Sigmoid colon (tissue), 7 donors: Measurements from ENCODE around the gene APCDD1. TPM values are rescaled to one million over a fixed set of nuclear protein-coding genes. Genes with fewer than 3 reads are reported as not detected.

Experiments
- DNase-seq: peaks from one replicate; pipeline ENCODE4 v3.0.0-alpha.2; 2019
- H3K27ac ChIP-seq, 4 donors: fragments of 200-600 bp; sonication (generic); one replicate each; pipeline ENCODE4 v1.5.1; 2016 to 2019; ENCODE audit warnings: mild to moderate bottlenecking in 1 of 4
- H3K27me3 ChIP-seq, 3 donors: fragments of 200-600 bp; sonication (generic); one replicate each; pipeline ENCODE4 v1.5.1; 2019; ENCODE audit warnings: mild to moderate bottlenecking in 1 of 3
- H3K36me3 ChIP-seq, 4 donors: fragments of 200-600 bp; sonication (generic); one replicate each; pipeline ENCODE4 v1.5.1; 2016 to 2019
- H3K4me1 ChIP-seq, 4 donors: fragments of 200-600 bp; sonication (generic); one replicate each; pipeline ENCODE4 v1.5.1; 2017 to 2019
- H3K4me3 ChIP-seq, 4 donors: fragments of 200-600 bp; sonication (generic); one replicate each; pipeline ENCODE4 v1.5.1; 2017 to 2019; ENCODE audit warnings: mild to moderate bottlenecking in 2 of 4, moderate library complexity in 1 of 4
- H3K9me3 ChIP-seq, 4 donors: fragments of 200-600 bp in 3 of 4; sonication (generic) in 3 of 4; one replicate each; pipeline versions ENCODE4 v1.5.1 to v1.6.1; 2013 to 2019
- EP300 ChIP-seq, 4 donors: sonication (generic); formaldehyde crosslinking; IDR thresholded peaks; one replicate each; pipeline ENCODE4 v1.6.1; 2017; ENCODE audit warnings: antibody characterized with exemption in 4 of 4
- POLR2A ChIP-seq, 2 donors: fragments of 450-650 bp; IDR thresholded peaks; one replicate each; pipeline ENCODE4 v1.6.1; 2016; ENCODE audit warnings: antibody characterized with exemption in 2 of 2, mild to moderate bottlenecking in 2 of 2, moderate library complexity in 2 of 2
- POLR2AphosphoS5 ChIP-seq, 4 donors: sonication (generic); formaldehyde crosslinking; IDR thresholded peaks; one replicate each; pipeline ENCODE4 v1.6.1; 2017; ENCODE audit warnings: antibody characterized with exemption in 4 of 4
- WGBS, 2 donors: extraction: QIAGEN DNeasy Blood & Tissue Kit; methylation state at CpG; one replicate each; pipeline ENCODE4 v1.1.7; 2013; 5-methylcytosine and 5-hydroxymethylcytosine counted together
- intact Hi-C: fragments of 100-400 bp; cut with DNase I; formaldehyde crosslinking; loops from one replicate; pipeline ENCODE4 v1.15.1; 2023
- polyA plus RNA-seq, 3 donors: library from polyadenylated mRNA; stranded (reverse); fragments of 200-250 nt; gene quantifications; one replicate each; pipeline ENCODE4 v1.2.3, GENCODE V29; 2013
- total RNA-seq, 4 donors: library from RNA; depleted of rRNA; stranded (reverse); fragments of >200 nt; gene quantifications; one replicate each; pipeline ENCODE4 v1.1.0, GENCODE V29; 2016
- TF ChIP-seq, protein P1 (sequence below), 4 experiments: fragments of 450-650 bp in 3 of 4; fragments of 200-600 bp in 1 of 4; IDR thresholded peaks; one replicate each; pipeline ENCODE4 v1.5.1; 2016 to 2019; ENCODE audit warnings: antibody characterized with exemption in 4 of 4, mild to moderate bottlenecking in 3 of 4, moderate library complexity in 2 of 4
- donor health status: healthy with polysubstance abuse.
- donor health status: Bipolar disorder and iron deficiency.
- donor health status: healthy.

The APCDD1 gene
- total and polyA plus RNA-seq, 7 donors = 2.8 to 42.1 (median 12.9) TPM

DNA sequence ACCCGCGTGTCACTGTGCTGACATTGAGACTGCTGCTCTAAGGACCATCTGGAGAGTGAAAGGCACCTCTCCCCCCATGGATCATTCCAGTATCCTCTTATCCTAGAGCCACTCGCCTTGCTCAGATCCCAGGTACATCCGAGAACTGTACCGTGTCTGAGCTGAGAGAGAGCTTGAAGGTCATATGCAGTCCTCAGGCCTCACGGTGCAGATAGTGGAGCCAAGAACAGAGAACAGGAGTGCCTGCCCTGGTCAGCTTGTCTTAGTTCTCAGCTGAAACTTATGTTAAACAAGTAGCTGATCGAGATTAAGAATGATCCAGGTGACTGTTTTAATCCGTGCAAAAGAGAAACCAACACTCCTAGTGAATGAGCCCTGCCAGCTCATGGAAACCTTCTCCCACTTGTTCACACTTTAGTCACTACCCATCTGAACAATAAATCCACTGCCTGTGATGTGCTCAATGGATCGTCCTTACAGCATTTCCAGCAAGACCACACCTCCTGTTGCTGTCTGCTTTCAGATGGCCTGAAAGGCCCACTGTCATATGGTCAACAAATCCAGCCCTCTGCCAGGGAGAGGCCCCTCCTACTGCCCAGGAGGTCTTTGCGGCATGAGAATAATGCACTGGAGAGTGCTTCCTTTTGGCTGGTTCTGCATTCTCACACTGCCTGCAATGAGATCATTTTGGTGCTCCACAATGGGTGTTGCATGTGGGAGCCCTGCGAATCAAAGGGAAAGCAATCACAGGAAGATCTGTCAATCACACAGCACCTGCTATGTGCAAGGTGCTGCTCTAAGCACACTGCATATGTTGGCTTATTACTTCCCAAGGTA, 43.7 kb upstream of the APCDD1 start:
- TF ChIP-seq, protein P1, sequence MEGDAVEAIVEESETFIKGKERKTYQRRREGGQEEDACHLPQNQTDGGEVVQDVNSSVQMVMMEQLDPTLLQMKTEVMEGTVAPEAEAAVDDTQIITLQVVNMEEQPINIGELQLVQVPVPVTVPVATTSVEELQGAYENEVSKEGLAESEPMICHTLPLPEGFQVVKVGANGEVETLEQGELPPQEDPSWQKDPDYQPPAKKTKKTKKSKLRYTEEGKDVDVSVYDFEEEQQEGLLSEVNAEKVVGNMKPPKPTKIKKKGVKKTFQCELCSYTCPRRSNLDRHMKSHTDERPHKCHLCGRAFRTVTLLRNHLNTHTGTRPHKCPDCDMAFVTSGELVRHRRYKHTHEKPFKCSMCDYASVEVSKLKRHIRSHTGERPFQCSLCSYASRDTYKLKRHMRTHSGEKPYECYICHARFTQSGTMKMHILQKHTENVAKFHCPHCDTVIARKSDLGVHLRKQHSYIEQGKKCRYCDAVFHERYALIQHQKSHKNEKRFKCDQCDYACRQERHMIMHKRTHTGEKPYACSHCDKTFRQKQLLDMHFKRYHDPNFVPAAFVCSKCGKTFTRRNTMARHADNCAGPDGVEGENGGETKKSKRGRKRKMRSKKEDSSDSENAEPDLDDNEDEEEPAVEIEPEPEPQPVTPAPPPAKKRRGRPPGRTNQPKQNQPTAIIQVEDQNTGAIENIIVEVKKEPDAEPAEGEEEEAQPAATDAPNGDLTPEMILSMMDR (IDR thresholded peaks at IDR 0.05) = no peak
- TF ChIP-seq POLR2A (IDR thresholded peaks at IDR 0.05) (no peak), EP300 (IDR thresholded peaks at IDR 0.05) (no peak), POLR2AphosphoS5 (IDR thresholded peaks at IDR 0.05) (no peak)
- Histone ChIP-seq H3K27me3 (no peaks in the 10 kb centered on the region), H3K27ac (no peak overlapping the region), H3K4me3 (no peak overlapping the region), H3K36me3 (no peaks in the 10 kb centered on the region), H3K4me1 (peaks cover 0 to 7% (median 2%) of the 10 kb centered on the region in 4 donors), H3K9me3 (no peaks in the 10 kb centered on the region)
- 73 to 77% methylated on average over 11 of the region's 11 CpGs for WGBS, 2 donors
- intact Hi-C loops = no loop called here
- DNase-seq = no peak

DNA sequence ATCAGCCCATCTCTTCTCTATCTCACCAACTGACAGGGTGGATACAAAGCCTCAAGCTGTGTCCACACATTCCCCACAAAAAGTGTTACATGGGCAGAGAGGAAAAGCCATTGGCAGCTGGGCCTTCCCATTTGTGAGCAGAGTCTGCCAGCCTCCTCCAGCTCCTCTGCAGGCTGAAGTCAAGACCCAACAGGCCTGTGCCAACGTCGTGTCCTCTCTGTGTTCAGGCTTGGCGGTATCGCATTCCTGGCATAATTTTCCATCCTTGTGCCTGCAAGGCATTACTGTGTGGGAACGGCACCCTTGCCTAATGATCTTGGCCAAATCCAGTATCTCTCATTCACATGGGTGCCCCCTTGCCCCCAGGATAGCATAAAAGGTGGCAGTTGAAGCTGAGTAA, 41.5 kb upstream of the APCDD1 start:
- no peaks in the 10 kb centered on the region for H3K27me3 ChIP-seq
- peaks cover 0 to 5% (median 2%) of the 10 kb centered on the region in 4 donors for H3K4me1 ChIP-seq
- DNase-seq = no peak
- no peaks in the 10 kb centered on the region for H3K36me3 ChIP-seq
- WGBS, 2 donors = 91 to 94% methylated on average over 5 of the region's 5 CpGs
- TF ChIP-seq EP300 (IDR thresholded peaks at IDR 0.05) = no peak
- TF ChIP-seq POLR2A (IDR thresholded peaks at IDR 0.05) = no peak
- TF ChIP-seq, protein P1 (IDR thresholded peaks at IDR 0.05) = no peak
- TF ChIP-seq POLR2AphosphoS5 (IDR thresholded peaks at IDR 0.05) = no peak
- intact Hi-C loops = no loop called here
- no peak overlapping the region for H3K4me3 ChIP-seq
- H3K9me3 ChIP-seq = no peaks in the 10 kb centered on the region
- H3K27ac ChIP-seq = no peak overlapping the region

DNA sequence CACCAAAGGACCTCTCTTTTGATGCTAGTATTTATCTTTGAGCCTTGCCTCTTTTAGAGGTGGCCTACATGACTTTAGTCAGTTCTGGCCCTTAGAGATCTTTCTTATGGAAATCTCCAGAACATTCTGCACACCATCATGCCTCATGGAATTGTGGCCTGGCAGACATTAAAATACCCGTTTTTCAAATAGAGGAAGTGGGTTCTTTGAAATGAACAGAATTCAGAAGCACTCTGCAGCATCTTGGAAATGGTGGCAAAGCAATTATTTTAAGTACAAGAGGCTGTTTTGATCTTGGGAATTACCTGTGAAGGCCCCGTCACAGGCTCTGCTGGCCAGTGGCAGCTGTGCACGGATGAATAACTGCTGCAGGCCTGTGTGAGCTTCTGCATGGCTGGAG, 40.7 kb upstream of the APCDD1 start:
- H3K4me1 ChIP-seq = peaks cover 0 to 5% (median 2%) of the 10 kb centered on the region in 4 donors
- no peaks in the 10 kb centered on the region for H3K27me3 ChIP-seq
- WGBS, 2 donors = 67 to 70% methylated on average over 3 of the region's 3 CpGs
- H3K36me3 ChIP-seq = no peaks in the 10 kb centered on the region
- H3K4me3 ChIP-seq = no peak overlapping the region
- H3K27ac ChIP-seq = no peak overlapping the region
- H3K9me3 ChIP-seq = no peaks in the 10 kb centered on the region
- no peak for DNase-seq
- TF ChIP-seq EP300 (IDR thresholded peaks at IDR 0.05) = no peak
- TF ChIP-seq POLR2AphosphoS5 (IDR thresholded peaks at IDR 0.05) = no peak
- TF ChIP-seq POLR2A (IDR thresholded peaks at IDR 0.05) = no peak
- TF ChIP-seq, protein P1 (IDR thresholded peaks at IDR 0.05) = no peak
- intact Hi-C loops = no loop called here

DNA sequence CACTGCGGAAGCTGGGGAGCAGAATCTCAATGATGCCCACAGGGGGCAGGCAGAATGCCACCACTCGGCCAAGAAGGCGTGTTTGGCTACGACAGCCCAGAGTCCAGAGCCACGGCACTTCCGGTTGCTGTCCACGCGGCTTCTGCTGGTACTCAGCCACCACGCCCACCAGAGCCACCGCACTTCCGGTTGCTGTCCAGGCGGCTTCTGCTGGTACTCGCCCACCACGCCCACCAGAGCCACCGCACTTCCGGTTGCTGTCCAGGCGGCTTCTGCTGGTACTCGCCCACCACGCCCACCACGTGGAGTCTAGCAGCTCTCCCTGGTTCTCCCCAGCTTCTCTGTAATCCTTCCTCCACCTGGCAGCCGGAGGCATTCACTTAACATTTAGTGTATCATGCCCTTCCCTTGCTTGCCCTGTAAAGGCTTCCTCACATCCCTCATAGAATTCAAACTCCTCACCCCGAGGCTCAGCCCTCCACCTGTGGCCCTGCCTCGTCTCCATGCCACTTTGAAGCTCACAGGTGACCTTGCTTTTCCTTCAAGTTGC, 40.1 kb upstream of the APCDD1 start:
- H3K27ac ChIP-seq = no peak overlapping the region
- peaks cover 0 to 5% (median 2%) of the 10 kb centered on the region in 4 donors for H3K4me1 ChIP-seq
- intact Hi-C loops = no loop called here
- no peaks in the 10 kb centered on the region for H3K36me3 ChIP-seq
- H3K27me3 ChIP-seq = no peaks in the 10 kb centered on the region
- no peaks in the 10 kb centered on the region for H3K9me3 ChIP-seq
- WGBS, 2 donors = 89 to 94% methylated on average over 23 of the region's 23 CpGs
- H3K4me3 ChIP-seq = no peak overlapping the region
- DNase-seq = no peak
- TF ChIP-seq POLR2A (IDR thresholded peaks at IDR 0.05) = no peak

DNA sequence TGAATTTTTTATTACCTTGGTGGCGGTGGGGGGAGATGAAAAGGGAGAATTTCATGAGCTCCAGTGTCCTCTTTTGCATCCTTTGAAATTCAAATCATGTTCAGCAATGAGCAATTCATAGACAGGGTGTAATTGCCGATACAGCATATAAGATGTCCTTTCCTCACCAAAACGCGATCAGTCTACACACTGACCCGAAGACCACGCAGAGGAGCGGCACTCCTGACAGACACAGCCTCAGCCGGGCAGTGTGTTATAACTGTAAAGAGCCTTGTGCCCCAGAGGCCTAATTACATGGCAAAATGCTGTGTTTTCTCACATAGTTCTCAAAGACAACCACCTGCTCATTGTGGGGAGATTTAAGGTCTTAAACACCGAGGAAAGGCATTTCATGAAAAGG, 38.4 kb upstream of the APCDD1 start:
- 79 to 85% methylated on average over 9 of the region's 9 CpGs for WGBS, 2 donors

More for the DNA sequence above, 38.4 kb upstream of the APCDD1 start:
- no peak for DNase-seq
- no peak overlapping the region for H3K27ac ChIP-seq
- no peaks in the 10 kb centered on the region for H3K27me3 ChIP-seq
- H3K9me3 ChIP-seq = no peaks in the 10 kb centered on the region
- no peak overlapping the region for H3K4me3 ChIP-seq
- H3K4me1 ChIP-seq = peaks cover 0 to 5% (median 2%) of the 10 kb centered on the region in 4 donors
- intact Hi-C loops = no loop called here
- TF ChIP-seq EP300 (IDR thresholded peaks at IDR 0.05) = no peak
- TF ChIP-seq POLR2AphosphoS5 (IDR thresholded peaks at IDR 0.05) = no peak
- TF ChIP-seq POLR2A (IDR thresholded peaks at IDR 0.05) = no peak
- TF ChIP-seq, protein P1 (IDR thresholded peaks at IDR 0.05) = no peak
- H3K36me3 ChIP-seq = no peaks in the 10 kb centered on the region
